ENCODE measurements around the gene RFNG. TPM values are rescaled to one million over a fixed set of nuclear protein-coding genes. Genes with fewer than 3 reads are reported as not detected.
A peak's percentile ranks its signal among the peaks of the same experiment; 100 is the strongest.

The RFNG gene
- total and polyA plus RNA-seq, 2 of the 13 experiments (the other 11 are each of a cell fraction or from before 2014, with no cell fraction given): 61.4 to 64.0 TPM

DNA sequence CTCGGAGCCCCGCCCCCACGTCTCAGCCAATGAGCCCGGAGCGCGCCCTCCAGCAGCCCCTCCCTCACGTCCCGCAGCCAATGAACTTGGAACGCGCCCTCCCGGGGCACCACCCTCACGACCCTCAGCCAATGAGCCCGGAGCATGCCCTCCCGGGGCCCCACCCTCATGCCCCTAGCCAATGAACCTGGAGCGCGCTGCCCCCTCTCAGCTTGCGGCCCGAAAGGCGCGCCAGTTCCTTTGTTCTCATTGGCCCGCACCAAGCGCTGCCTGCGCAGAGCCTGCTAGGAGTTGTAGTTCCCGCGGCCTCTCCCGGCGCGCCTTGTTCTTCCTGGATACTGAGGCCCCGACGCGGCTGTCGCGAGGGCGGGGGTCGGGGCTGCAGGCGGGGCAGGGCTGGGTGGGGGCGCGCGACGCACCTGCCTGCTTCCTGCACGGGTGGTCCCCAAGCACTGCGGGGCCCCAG is 28.6 kb downstream of the RFNG start, which contains the start of gene LRRC45 (continued):
- TF ChIP-seq SATB2 (CRISPR knock-in tag; IDR thresholded peaks at IDR 0.05) (no peak), TBX2 (CRISPR knock-in tag; IDR thresholded peaks at IDR 0.05; ENCODE audit: borderline replicate concordance) (no peak; the same call in 1 of the 2 replicates), HMG20B (CRISPR knock-in tag; conservative IDR thresholded peaks at IDR 0.05) (no peak), MATR3 (CRISPR knock-in tag; IDR thresholded peaks at IDR 0.05) (no peak), ZNF460 (CRISPR knock-in tag; IDR thresholded peaks at IDR 0.05; ENCODE audit: borderline replicate concordance) (no peak), CAMTA2 (CRISPR knock-in tag; IDR thresholded peaks at IDR 0.05; ENCODE audit: borderline replicate concordance) (no peak), ZNF17 (CRISPR knock-in tag; IDR thresholded peaks at IDR 0.05) (no peak), SMAD3 (CRISPR knock-in tag; IDR thresholded peaks at IDR 0.05) (no peak), SKI (IDR thresholded peaks at IDR 0.05; ENCODE audit: partially characterized antibody) (no peak), THAP11 (CRISPR knock-in tag; IDR thresholded peaks at IDR 0.05) (peak; percentile 96), GPN1 (CRISPR knock-in tag; IDR thresholded peaks at IDR 0.05; ENCODE audit: borderline replicate concordance) (no peak), ZNF614 (CRISPR knock-in tag; IDR thresholded peaks at IDR 0.05; ENCODE audit: borderline replicate concordance) (no peak), KDM3A (CRISPR knock-in tag; IDR thresholded peaks at IDR 0.05; ENCODE audit: low read depth) (no peak), ZNF572 (CRISPR knock-in tag; IDR thresholded peaks at IDR 0.05) (no peak), ZNF510 (CRISPR knock-in tag; IDR thresholded peaks at IDR 0.05; ENCODE audit: low read depth) (no peak), MLLT10 (CRISPR knock-in tag; IDR thresholded peaks at IDR 0.05) (no peak), ZFY (CRISPR knock-in tag; IDR thresholded peaks at IDR 0.05) (0 out of 2 replicates have a peak, but pooled peaks have one; percentile 59)
- TF ChIP-seq, protein P1, sequence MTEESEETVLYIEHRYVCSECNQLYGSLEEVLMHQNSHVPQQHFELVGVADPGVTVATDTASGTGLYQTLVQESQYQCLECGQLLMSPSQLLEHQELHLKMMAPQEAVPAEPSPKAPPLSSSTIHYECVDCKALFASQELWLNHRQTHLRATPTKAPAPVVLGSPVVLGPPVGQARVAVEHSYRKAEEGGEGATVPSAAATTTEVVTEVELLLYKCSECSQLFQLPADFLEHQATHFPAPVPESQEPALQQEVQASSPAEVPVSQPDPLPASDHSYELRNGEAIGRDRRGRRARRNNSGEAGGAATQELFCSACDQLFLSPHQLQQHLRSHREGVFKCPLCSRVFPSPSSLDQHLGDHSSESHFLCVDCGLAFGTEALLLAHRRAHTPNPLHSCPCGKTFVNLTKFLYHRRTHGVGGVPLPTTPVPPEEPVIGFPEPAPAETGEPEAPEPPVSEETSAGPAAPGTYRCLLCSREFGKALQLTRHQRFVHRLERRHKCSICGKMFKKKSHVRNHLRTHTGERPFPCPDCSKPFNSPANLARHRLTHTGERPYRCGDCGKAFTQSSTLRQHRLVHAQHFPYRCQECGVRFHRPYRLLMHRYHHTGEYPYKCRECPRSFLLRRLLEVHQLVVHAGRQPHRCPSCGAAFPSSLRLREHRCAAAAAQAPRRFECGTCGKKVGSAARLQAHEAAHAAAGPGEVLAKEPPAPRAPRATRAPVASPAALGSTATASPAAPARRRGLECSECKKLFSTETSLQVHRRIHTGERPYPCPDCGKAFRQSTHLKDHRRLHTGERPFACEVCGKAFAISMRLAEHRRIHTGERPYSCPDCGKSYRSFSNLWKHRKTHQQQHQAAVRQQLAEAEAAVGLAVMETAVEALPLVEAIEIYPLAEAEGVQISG (CRISPR knock-in tag; IDR thresholded peaks at IDR 0.05): no peak; the same call in none of the 2 replicates
- TF ChIP-seq, protein P2, sequence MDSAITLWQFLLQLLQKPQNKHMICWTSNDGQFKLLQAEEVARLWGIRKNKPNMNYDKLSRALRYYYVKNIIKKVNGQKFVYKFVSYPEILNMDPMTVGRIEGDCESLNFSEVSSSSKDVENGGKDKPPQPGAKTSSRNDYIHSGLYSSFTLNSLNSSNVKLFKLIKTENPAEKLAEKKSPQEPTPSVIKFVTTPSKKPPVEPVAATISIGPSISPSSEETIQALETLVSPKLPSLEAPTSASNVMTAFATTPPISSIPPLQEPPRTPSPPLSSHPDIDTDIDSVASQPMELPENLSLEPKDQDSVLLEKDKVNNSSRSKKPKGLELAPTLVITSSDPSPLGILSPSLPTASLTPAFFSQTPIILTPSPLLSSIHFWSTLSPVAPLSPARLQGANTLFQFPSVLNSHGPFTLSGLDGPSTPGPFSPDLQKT (CRISPR knock-in tag; IDR thresholded peaks at IDR 0.05; ENCODE audit: borderline replicate concordance): no peak
- TF ChIP-seq, protein P3, sequence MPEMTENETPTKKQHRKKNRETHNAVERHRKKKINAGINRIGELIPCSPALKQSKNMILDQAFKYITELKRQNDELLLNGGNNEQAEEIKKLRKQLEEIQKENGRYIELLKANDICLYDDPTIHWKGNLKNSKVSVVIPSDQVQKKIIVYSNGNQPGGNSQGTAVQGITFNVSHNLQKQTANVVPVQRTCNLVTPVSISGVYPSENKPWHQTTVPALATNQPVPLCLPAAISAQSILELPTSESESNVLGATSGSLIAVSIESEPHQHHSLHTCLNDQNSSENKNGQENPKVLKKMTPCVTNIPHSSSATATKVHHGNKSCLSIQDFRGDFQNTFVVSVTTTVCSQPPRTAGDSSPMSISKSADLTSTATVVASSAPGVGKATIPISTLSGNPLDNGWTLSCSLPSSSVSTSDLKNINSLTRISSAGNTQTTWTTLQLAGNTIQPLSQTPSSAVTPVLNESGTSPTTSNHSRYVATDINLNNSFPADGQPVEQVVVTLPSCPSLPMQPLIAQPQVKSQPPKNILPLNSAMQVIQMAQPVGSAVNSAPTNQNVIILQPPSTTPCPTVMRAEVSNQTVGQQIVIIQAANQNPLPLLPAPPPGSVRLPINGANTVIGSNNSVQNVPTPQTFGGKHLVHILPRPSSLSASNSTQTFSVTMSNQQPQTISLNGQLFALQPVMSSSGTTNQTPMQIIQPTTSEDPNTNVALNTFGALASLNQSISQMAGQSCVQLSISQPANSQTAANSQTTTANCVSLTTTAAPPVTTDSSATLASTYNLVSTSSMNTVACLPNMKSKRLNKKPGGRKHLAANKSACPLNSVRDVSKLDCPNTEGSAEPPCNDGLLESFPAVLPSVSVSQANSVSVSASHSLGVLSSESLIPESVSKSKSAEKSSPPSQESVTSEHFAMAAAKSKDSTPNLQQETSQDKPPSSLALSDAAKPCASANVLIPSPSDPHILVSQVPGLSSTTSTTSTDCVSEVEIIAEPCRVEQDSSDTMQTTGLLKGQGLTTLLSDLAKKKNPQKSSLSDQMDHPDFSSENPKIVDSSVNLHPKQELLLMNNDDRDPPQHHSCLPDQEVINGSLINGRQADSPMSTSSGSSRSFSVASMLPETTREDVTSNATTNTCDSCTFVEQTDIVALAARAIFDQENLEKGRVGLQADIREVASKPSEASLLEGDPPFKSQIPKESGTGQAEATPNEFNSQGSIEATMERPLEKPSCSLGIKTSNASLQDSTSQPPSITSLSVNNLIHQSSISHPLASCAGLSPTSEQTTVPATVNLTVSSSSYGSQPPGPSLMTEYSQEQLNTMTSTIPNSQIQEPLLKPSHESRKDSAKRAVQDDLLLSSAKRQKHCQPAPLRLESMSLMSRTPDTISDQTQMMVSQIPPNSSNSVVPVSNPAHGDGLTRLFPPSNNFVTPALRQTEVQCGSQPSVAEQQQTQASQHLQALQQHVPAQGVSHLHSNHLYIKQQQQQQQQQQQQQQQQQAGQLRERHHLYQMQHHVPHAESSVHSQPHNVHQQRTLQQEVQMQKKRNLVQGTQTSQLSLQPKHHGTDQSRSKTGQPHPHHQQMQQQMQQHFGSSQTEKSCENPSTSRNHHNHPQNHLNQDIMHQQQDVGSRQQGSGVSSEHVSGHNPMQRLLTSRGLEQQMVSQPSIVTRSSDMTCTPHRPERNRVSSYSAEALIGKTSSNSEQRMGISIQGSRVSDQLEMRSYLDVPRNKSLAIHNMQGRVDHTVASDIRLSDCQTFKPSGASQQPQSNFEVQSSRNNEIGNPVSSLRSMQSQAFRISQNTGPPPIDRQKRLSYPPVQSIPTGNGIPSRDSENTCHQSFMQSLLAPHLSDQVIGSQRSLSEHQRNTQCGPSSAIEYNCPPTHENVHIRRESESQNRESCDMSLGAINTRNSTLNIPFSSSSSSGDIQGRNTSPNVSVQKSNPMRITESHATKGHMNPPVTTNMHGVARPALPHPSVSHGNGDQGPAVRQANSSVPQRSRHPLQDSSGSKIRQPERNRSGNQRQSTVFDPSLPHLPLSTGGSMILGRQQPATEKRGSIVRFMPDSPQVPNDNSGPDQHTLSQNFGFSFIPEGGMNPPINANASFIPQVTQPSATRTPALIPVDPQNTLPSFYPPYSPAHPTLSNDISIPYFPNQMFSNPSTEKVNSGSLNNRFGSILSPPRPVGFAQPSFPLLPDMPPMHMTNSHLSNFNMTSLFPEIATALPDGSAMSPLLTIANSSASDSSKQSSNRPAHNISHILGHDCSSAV (CRISPR knock-in tag; IDR thresholded peaks at IDR 0.05; ENCODE audit: borderline replicate concordance): no peak
